DLD1 (cell line): Measurements from ENCODE around the gene ESRRB.

Source experiments
- in situ Hi-C: cut with HindIII; loops from 2 replicates; pipeline ENCODE4 v1.10.0; 2017; ENCODE audit warnings: low sequenced_read_pairs

ESRRB gene

GRCh38 chr14:76439237-76439775 lies 63.4 kb downstream of the ESRRB start:
- in situ Hi-C loops = no loop called here

GRCh38 chr14:76446486-76446885 lies 70.5 kb downstream of the ESRRB start:
- in situ Hi-C loops = no loop called here

- in situ Hi-C loops = no loop called here
Measured at GRCh38 chr14:76446921-76447320, 71.0 kb downstream of the ESRRB start.

- in situ Hi-C loops = no loop called here
Measured at GRCh38 chr14:76450476-76450875, 74.5 kb downstream of the ESRRB start.

DNA sequence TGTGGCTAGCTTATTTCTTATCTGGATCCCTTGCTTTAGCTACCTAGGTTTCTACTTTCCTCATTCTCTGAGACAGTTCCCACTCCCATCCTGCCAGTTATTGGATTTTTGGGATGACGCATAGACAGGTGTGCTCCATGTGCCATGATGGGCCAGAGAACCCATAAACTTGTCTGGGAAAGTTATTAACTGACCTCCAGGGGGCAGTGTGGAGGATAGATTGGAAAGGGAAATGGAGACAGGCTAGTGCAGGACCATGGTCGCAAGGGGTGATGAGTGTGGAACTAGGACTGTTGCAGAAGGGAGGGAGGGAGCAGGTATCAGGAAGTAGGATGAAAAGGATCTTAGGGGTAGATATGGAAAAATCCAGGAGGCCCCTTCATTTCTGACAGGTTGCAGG lies 80.3 kb downstream of the ESRRB start:
- in situ Hi-C loops = no loop called here

- in situ Hi-C loops = no loop called here
Measured at GRCh38 chr14:76456891-76457586, 81.1 kb downstream of the ESRRB start.

GRCh38 chr14:76457841-76458240 lies 81.9 kb downstream of the ESRRB start:
- in situ Hi-C loops = no loop called here

- in situ Hi-C loops = no loop called here
Measured at GRCh38 chr14:76461886-76462285, 85.9 kb downstream of the ESRRB start.

DNA sequence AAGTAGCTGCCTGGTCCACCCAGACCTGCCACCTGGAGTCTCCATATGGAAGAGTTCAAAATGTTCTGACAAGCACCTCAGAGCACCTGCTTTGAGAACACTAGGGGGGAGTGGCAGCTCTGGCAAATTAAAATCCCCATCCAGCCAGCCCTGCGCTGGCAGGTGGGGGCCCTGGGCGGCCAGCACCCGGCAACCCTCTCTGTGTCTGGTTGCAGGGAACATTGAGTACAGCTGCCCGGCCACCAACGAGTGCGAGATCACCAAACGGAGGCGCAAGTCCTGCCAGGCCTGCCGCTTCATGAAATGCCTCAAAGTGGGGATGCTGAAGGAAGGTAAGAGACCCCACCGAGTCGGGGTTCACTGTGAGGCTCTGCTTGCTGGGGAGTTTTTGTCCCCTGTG lies 86.4 kb downstream of the ESRRB start:
- in situ Hi-C loops = no loop called here

- in situ Hi-C loops = no loop called here
Measured at GRCh38 chr14:76463105-76463504, 87.2 kb downstream of the ESRRB start.

DNA sequence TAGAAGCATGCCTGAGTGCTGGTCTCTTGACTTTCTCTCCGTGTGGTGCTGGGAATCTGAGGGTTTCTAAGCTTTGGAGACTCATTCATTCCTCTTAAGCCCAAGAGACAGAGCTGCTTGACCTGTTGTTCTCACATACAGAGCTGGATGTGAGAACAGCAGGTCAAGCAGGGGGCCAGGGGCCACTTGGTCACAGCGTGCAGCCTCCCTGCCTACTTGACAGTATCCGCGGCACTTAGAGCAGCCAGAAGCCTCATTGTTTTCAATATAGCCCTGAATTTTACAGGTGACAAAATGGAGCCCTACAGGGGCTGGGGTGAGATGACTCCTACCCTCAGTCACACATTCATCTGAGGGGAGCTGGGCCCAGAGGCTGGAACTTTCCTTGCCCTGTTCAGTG lies 88.9 kb downstream of the ESRRB start:
- in situ Hi-C loops = no loop called here

GRCh38 chr14:76465664-76466063 lies 89.7 kb downstream of the ESRRB start:
- in situ Hi-C loops = no loop called here

DNA sequence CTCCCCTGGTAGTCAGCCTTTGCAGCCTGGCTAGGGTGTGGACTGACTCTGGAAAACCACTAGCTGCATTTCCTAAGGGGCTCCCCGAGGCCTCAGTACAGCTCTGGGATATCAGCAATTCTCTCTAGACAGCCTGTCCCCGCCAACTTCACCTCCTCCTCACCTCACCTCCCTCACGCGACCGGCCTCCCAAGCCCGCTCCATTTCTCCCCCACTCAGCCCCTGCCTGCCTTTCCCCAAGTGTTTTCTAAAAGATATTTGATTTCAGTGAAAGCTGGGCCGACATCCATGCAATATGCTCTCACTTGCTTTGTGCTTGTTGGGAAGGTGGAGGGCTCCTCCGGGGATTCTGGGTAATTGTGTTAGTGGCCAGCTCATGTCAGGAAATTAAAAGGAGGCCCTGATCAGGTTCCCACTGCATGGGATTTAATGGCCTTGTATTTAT lies 91.8 kb downstream of the ESRRB start:
- in situ Hi-C loops = no loop called here

GRCh38 chr14:76472199-76472723 lies 96.3 kb downstream of the ESRRB start:
- in situ Hi-C loops = loop anchor here (5.0 kb wide), 1 partner anchor 50 kb away; no protein-coding TSS in a partner anchor

DNA sequence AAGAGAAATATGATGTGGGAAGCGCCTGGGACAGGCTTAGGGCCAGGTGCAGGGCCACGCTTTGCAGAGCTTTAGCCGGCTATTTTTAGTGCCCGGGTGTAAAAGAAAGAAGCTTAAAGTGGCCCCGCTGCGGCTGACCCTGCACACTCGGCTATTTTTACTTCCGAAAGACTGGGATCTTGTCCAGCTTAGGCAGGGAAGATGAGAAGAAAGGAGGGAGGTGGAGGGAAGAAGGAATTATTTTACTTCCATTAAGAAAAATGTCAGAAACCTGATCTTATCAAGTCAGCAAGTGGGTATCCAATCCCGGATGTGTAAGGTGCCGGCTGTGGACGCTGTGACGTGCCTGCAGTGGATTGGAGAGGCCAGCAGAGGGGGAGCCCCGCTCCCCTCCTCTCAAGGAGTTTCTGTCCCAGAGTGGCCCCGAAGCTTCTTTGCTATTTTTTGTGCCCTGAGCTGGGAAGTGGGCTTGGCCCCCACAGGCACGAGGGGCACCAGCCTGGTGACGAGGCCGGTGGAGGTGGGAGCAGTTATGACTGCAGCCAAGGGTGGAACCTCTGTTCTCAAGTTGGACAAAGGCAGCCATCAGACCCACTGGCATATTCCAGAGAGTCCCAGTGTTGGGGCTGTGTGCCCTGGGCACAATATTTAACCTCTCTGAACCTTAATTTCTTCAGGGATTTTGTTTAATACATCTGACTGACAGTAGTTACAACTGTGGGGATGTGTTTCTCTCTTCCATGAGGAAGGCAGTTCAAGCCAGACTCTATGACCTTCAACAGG lies 97.7 kb downstream of the ESRRB start:
- in situ Hi-C loops = loop anchor here (5.0 kb wide), 1 partner anchor 51 kb away; no protein-coding TSS in a partner anchor

- in situ Hi-C loops = no loop called here
Measured at GRCh38 chr14:76480426-76480825, 104.5 kb downstream of the ESRRB start.

DNA sequence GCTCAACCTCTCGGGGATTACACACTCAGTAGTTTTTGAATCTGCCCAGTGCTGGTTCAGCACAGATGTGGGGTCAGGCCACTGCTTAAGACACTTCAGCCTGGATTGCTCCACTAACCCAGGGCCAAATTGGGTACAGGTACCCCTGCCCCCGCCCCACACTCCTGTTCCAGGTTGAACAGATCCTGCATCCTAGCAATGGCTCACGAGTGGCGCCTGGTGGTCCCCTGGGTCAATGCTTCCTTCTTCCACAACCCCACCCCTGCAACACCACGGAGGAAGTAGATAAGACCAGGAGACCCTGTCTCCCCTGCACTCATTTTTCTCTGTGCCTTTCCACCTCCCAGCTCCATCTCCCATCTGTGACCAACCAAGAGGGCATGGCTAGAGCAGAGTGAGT lies 108.4 kb downstream of the ESRRB start:
- in situ Hi-C loops = no loop called here

DNA sequence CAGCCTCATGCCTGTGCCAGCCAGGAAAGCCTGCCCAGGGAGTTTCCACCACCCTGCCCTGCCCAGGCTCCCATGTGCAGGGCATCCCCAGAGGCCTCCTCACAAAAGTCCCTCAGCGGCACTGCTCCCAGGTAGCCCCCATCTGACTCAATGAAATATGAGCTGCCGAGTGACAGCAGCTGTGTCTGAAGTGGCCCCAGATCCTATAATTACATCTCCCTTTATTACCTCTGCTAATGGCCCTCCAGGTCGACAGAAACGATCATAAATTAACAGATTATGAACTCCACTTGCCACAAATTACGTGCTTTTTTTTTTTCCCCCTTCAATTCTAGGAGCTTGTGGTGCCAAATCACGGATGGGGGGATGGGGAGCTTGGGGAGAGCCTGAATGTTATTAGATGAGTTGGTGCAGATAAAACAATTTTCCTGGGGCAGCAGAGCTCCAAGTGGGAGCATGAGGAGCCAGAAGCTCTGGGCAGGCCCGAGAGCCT lies 110.4 kb downstream of the ESRRB start:
- in situ Hi-C loops = no loop called here

DNA sequence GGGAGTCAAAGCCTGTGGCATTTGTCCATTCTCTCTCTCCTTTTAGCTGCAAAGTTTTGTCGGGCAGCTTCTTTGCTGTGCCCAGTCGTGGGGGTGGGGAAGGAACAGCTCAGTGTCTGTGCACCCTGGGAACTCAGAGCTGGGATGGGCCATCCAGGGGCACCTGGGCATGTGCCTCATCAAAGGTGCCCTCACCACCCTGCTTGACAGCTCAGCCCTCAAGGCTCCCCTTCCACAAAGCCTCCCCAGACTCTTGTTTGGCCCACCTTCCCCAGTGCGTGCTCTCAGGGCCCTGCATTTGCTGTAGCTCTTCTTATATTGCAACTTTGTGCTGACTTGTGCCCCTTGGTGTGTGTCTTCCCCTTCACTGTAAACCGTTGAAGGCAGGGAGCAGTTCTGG lies 112.6 kb downstream of the ESRRB start:
- in situ Hi-C loops = no loop called here

GRCh38 chr14:76489667-76490066 lies 113.7 kb downstream of the ESRRB start:
- in situ Hi-C loops = no loop called here

DNA sequence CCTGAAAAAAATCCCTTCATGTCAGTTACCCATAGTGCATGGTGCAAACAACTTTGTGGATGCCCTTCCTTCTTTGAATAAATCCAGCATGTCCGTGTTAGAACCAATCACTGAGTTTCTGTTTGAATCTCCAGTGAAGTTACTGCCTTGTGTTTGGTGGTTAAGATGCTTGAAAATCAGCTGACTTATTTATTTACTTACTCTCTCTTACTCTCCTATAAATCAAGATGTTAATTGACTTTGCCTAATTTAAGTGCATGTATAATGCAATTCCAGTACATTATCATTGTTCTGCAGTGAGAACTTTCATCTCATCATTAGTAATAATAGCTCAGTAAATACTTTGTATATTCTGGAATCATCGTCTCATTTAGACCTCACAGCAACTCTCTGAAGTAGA lies 114.2 kb downstream of the ESRRB start:
- in situ Hi-C loops = no loop called here

- in situ Hi-C loops = no loop called here
Measured at GRCh38 chr14:76490735-76491134, 114.8 kb downstream of the ESRRB start.
